Measurements from ENCODE around the gene MALAT1. TPM values are rescaled to one million over a fixed set of nuclear protein-coding genes. Genes with fewer than 3 reads are reported as not detected.

Gene MALAT1
- total RNA-seq, 3 donors from 2014 or later (not counting 1 experiment from before 2014, with no cell fraction given): 32,911 to 36,726 (median 33,502) TPM

DNA sequence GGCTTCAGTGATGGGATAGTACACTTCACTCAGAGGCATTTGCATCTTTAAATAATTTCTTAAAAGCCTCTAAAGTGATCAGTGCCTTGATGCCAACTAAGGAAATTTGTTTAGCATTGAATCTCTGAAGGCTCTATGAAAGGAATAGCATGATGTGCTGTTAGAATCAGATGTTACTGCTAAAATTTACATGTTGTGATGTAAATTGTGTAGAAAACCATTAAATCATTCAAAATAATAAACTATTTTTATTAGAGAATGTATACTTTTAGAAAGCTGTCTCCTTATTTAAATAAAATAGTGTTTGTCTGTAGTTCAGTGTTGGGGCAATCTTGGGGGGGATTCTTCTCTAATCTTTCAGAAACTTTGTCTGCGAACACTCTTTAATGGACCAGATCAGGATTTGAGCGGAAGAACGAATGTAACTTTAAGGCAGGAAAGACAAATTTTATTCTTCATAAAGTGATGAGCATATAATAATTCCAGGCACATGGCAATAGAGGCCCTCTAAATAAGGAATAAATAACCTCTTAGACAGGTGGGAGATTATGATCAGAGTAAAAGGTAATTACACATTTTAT lies 4.6 kb downstream of the MALAT1 start:
- Mint-ChIP-seq H3K27me3 (ENCODE audit: low read depth in 2 of 2) (no peaks in the 10 kb centered on the region), H3K9me3 (no peaks in the 10 kb centered on the region), H3K36me3 (peaks cover 11% of the 10 kb centered on the region), H3K4me1 (peaks cover 43 to 53% of the 10 kb centered on the region in 2 donors), H3K4me3 (no peak overlapping the region), H3K27ac (no peak overlapping the region)
- Histone ChIP-seq H3K27me3 (ENCODE audit: control insufficient read depth, insufficient read depth, low read length) (no peaks in the 10 kb centered on the region), H3K36me3 (ENCODE audit: control insufficient read depth, insufficient read depth, low read length) (peaks cover 66% of the 10 kb centered on the region), H3K4me3 (ENCODE audit: low read length) (peak overlapping the region; percentile 75), H3K9me3 (ENCODE audit: control insufficient read depth, insufficient read depth, low read length) (no peaks in the 10 kb centered on the region), H3K4me1 (ENCODE audit: control insufficient read depth, insufficient read depth, low read length) (peaks cover 40% of the 10 kb centered on the region), H3K27ac (ENCODE audit: low read length) (peak overlapping the region; percentile 31)
- WGBS (ENCODE audit: insufficient coverage): 0% methylated on average over 2 of the region's 3 CpGs
- TF ChIP-seq, protein P1, sequence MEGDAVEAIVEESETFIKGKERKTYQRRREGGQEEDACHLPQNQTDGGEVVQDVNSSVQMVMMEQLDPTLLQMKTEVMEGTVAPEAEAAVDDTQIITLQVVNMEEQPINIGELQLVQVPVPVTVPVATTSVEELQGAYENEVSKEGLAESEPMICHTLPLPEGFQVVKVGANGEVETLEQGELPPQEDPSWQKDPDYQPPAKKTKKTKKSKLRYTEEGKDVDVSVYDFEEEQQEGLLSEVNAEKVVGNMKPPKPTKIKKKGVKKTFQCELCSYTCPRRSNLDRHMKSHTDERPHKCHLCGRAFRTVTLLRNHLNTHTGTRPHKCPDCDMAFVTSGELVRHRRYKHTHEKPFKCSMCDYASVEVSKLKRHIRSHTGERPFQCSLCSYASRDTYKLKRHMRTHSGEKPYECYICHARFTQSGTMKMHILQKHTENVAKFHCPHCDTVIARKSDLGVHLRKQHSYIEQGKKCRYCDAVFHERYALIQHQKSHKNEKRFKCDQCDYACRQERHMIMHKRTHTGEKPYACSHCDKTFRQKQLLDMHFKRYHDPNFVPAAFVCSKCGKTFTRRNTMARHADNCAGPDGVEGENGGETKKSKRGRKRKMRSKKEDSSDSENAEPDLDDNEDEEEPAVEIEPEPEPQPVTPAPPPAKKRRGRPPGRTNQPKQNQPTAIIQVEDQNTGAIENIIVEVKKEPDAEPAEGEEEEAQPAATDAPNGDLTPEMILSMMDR (IDR thresholded peaks at IDR 0.05): no peak
- no peak for ATAC-seq
- intact Hi-C loops (cut with micrococcal nuclease): loop anchor here (10.0 kb wide), 1 partner anchor 289 kb away; no protein-coding TSS in a partner anchor
- DNase-seq: no peak

DNA sequence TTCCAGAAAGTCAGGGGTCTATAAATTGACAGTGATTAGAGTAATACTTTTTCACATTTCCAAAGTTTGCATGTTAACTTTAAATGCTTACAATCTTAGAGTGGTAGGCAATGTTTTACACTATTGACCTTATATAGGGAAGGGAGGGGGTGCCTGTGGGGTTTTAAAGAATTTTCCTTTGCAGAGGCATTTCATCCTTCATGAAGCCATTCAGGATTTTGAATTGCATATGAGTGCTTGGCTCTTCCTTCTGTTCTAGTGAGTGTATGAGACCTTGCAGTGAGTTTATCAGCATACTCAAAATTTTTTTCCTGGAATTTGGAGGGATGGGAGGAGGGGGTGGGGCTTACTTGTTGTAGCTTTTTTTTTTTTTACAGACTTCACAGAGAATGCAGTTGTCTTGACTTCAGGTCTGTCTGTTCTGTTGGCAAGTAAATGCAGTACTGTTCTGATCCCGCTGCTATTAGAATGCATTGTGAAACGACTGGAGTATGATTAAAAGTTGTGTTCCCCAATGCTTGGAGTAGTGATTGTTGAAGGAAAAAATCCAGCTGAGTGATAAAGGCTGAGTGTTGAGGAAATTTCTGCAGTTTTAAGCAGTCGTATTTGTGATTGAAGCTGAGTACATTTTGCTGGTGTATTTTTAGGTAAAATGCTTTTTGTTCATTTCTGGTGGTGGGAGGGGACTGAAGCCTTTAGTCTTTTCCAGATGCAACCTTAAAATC lies 5.3 kb downstream of the MALAT1 start:
- H3K27me3 Mint-ChIP-seq (ENCODE audit: low read depth in 2 of 2): no peaks in the 10 kb centered on the region
- ATAC-seq (no peak), DNase-seq (peak in 1 of 2 donors; percentile 33)
- intact Hi-C loops (cut with micrococcal nuclease): loop anchor here (10.0 kb wide), 1 partner anchor 289 kb away; no protein-coding TSS in a partner anchor
- WGBS (ENCODE audit: insufficient coverage): 0% methylated on average over 3 of the region's 3 CpGs
- peak overlapping the region; percentile 33 for H3K27ac ChIP-seq (ENCODE audit: low read length)
- TF ChIP-seq, protein P1 (IDR thresholded peaks at IDR 0.05): no peak
- H3K4me3 ChIP-seq (ENCODE audit: low read length): peak overlapping the region; percentile 75
- peaks cover 43 to 53% of the 10 kb centered on the region in 2 donors for H3K4me1 Mint-ChIP-seq
- no peaks in the 10 kb centered on the region for H3K27me3 ChIP-seq (ENCODE audit: control insufficient read depth, insufficient read depth, low read length)
- H3K36me3 Mint-ChIP-seq: peaks cover 11% of the 10 kb centered on the region
- no peaks in the 10 kb centered on the region for H3K9me3 Mint-ChIP-seq
- no peak overlapping the region for H3K27ac Mint-ChIP-seq
- no peak overlapping the region for H3K4me3 Mint-ChIP-seq
- no peaks in the 10 kb centered on the region for H3K9me3 ChIP-seq (ENCODE audit: control insufficient read depth, insufficient read depth, low read length)
- H3K36me3 ChIP-seq (ENCODE audit: control insufficient read depth, insufficient read depth, low read length): peaks cover 66% of the 10 kb centered on the region
- peaks cover 40% of the 10 kb centered on the region for H3K4me1 ChIP-seq (ENCODE audit: control insufficient read depth, insufficient read depth, low read length)

GRCh38 chr11:65504674-65505465 lies 6.0 kb downstream of the MALAT1 start:
- H3K9me3 ChIP-seq (ENCODE audit: control insufficient read depth, insufficient read depth, low read length): no peaks in the 10 kb centered on the region
- peaks cover 40% of the 10 kb centered on the region for H3K4me1 ChIP-seq (ENCODE audit: control insufficient read depth, insufficient read depth, low read length)
- no peaks in the 10 kb centered on the region for H3K9me3 Mint-ChIP-seq
- intact Hi-C loops (cut with micrococcal nuclease): loop anchor here (5.0 to 10.0 kb wide), 2 partner anchors 33 to 290 kb away; no protein-coding TSS in a partner anchor
- H3K4me3 ChIP-seq (ENCODE audit: low read length): peak overlapping the region; percentile 75
- 6% methylated on average over 7 of the region's 8 CpGs for WGBS (ENCODE audit: insufficient coverage)
- H3K27me3 ChIP-seq (ENCODE audit: control insufficient read depth, insufficient read depth, low read length): no peaks in the 10 kb centered on the region
- H3K27me3 Mint-ChIP-seq (ENCODE audit: low read depth in 2 of 2): no peaks in the 10 kb centered on the region
- peaks cover 11% of the 10 kb centered on the region for H3K36me3 Mint-ChIP-seq
- H3K4me1 Mint-ChIP-seq: peaks cover 43 to 53% of the 10 kb centered on the region in 2 donors
- H3K27ac Mint-ChIP-seq: no peak overlapping the region
- peaks cover 66% of the 10 kb centered on the region for H3K36me3 ChIP-seq (ENCODE audit: control insufficient read depth, insufficient read depth, low read length)
- H3K27ac ChIP-seq (ENCODE audit: low read length): peak overlapping the region; percentile 69
- TF ChIP-seq, protein P1 (IDR thresholded peaks at IDR 0.05): no peak
- DNase-seq (peak in 1 of 2 donors; percentile 30), ATAC-seq (no peak)
- H3K4me3 Mint-ChIP-seq: no peak overlapping the region

Measured in natural killer cell (primary cell).